Sigmoid colon (tissue), 7 donors: Measurements from ENCODE around the gene NXNL2. TPM values are rescaled to one million over a fixed set of nuclear protein-coding genes. Genes with fewer than 3 reads are reported as not detected.

Source experiments
- DNase-seq: peaks from one replicate; pipeline ENCODE4 v3.0.0-alpha.2; 2019
- H3K27ac ChIP-seq, 4 donors: fragments of 200-600 bp; sonication (generic); one replicate each; pipeline ENCODE4 v1.5.1; 2016 to 2019; ENCODE audit warnings: mild to moderate bottlenecking in 1 of 4
- H3K27me3 ChIP-seq, 3 donors: fragments of 200-600 bp; sonication (generic); one replicate each; pipeline ENCODE4 v1.5.1; 2019; ENCODE audit warnings: mild to moderate bottlenecking in 1 of 3
- H3K36me3 ChIP-seq, 4 donors: fragments of 200-600 bp; sonication (generic); one replicate each; pipeline ENCODE4 v1.5.1; 2016 to 2019
- H3K4me1 ChIP-seq, 4 donors: fragments of 200-600 bp; sonication (generic); one replicate each; pipeline ENCODE4 v1.5.1; 2017 to 2019
- H3K4me3 ChIP-seq, 4 donors: fragments of 200-600 bp; sonication (generic); one replicate each; pipeline ENCODE4 v1.5.1; 2017 to 2019; ENCODE audit warnings: mild to moderate bottlenecking in 2 of 4, moderate library complexity in 1 of 4
- H3K9me3 ChIP-seq, 4 donors: fragments of 200-600 bp in 3 of 4; sonication (generic) in 3 of 4; one replicate each; pipeline versions ENCODE4 v1.5.1 to v1.6.1; 2013 to 2019
- EP300 ChIP-seq, 4 donors: sonication (generic); formaldehyde crosslinking; IDR thresholded peaks; one replicate each; pipeline ENCODE4 v1.6.1; 2017; ENCODE audit warnings: antibody characterized with exemption in 4 of 4
- POLR2A ChIP-seq, 2 donors: fragments of 450-650 bp; IDR thresholded peaks; one replicate each; pipeline ENCODE4 v1.6.1; 2016; ENCODE audit warnings: antibody characterized with exemption in 2 of 2, mild to moderate bottlenecking in 2 of 2, moderate library complexity in 2 of 2
- POLR2AphosphoS5 ChIP-seq, 4 donors: sonication (generic); formaldehyde crosslinking; IDR thresholded peaks; one replicate each; pipeline ENCODE4 v1.6.1; 2017; ENCODE audit warnings: antibody characterized with exemption in 4 of 4
- WGBS, 2 donors: extraction: QIAGEN DNeasy Blood & Tissue Kit; methylation state at CpG; one replicate each; pipeline ENCODE4 v1.1.7; 2013; 5-methylcytosine and 5-hydroxymethylcytosine counted together
- intact Hi-C: fragments of 100-400 bp; cut with DNase I; formaldehyde crosslinking; loops from one replicate; pipeline ENCODE4 v1.15.1; 2023
- polyA plus RNA-seq, 3 donors: library from polyadenylated mRNA; stranded (reverse); fragments of 200-250 nt; gene quantifications; one replicate each; pipeline ENCODE4 v1.2.3, GENCODE V29; 2013
- total RNA-seq, 4 donors: library from RNA; depleted of rRNA; stranded (reverse); fragments of >200 nt; gene quantifications; one replicate each; pipeline ENCODE4 v1.1.0, GENCODE V29; 2016
- TF ChIP-seq, protein P1 (sequence below), 4 experiments: fragments of 450-650 bp in 3 of 4; fragments of 200-600 bp in 1 of 4; IDR thresholded peaks; one replicate each; pipeline ENCODE4 v1.5.1; 2016 to 2019; ENCODE audit warnings: antibody characterized with exemption in 4 of 4, mild to moderate bottlenecking in 3 of 4, moderate library complexity in 2 of 4
- donor health status: healthy with polysubstance abuse.
- donor health status: Bipolar disorder and iron deficiency.
- donor health status: healthy.

NXNL2 gene
- total RNA-seq: under 1 TPM in 1 of 4 donors, not detected in 3; 0.54 TPM
- 1 to 10 TPM in 1 of 3 donors, under 1 TPM in 1, not detected in 1; 0.16 to 1.2 TPM for polyA plus RNA-seq

DNA sequence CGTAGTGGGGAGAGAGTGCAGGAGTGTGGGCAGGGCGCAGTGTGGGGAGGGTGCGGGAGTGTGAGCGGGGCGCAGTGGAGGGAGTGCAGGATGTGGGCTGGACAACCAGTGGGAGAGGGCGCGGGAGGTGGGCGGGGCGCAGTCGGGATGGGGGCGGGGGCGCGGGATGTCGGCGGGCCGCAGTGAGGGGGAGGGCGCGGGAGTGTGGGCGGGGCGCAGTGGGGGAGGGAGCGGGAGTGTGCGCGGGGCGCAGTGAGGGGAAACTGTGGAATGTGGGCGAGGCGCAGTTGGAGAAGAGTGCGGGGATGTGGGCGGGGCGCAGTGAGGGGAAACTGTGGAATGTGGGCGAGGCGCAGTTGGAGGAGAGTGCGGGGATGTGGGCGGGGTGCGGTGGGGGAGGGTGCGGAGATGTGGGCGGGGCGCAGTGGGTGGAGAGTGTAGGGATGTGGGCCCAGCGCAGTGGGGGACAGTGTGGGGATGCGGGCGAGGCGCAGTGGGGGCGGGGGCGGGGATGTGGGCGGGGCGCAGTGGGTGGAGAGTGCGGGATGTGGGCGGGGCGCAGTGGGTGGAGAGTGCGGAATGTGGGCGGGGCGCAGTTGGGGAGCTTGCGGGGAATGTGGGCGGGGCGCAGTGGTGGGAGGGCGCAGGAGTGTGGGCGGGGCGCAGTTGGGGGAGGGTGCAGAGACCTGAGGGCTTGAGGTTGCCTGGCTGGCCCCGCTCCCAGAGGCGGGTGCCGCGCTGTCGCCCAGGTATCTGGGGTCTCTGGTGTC lies at the start of gene NXNL2:
Gene NXNL2 (plus strand): TSS at position 723 of the 770 bp plus-strand sequence. CDS start 257 bp downstream, outside the sequence.
- H3K9me3 ChIP-seq: no peaks in the 10 kb centered on the region
- 2 to 3% methylated on average over 62 of the region's 62 CpGs for WGBS, 2 donors
- TF ChIP-seq EP300 (IDR thresholded peaks at IDR 0.05) (no peak), POLR2A (IDR thresholded peaks at IDR 0.05) (no peak), POLR2AphosphoS5 (IDR thresholded peaks at IDR 0.05) (no peak)
- TF ChIP-seq, protein P1, sequence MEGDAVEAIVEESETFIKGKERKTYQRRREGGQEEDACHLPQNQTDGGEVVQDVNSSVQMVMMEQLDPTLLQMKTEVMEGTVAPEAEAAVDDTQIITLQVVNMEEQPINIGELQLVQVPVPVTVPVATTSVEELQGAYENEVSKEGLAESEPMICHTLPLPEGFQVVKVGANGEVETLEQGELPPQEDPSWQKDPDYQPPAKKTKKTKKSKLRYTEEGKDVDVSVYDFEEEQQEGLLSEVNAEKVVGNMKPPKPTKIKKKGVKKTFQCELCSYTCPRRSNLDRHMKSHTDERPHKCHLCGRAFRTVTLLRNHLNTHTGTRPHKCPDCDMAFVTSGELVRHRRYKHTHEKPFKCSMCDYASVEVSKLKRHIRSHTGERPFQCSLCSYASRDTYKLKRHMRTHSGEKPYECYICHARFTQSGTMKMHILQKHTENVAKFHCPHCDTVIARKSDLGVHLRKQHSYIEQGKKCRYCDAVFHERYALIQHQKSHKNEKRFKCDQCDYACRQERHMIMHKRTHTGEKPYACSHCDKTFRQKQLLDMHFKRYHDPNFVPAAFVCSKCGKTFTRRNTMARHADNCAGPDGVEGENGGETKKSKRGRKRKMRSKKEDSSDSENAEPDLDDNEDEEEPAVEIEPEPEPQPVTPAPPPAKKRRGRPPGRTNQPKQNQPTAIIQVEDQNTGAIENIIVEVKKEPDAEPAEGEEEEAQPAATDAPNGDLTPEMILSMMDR (IDR thresholded peaks at IDR 0.05): no peak
- peak; percentile 91 for DNase-seq
- H3K4me3 ChIP-seq: peak within 1 kb of the TSS; percentile 40 to 58 (median 54)
- peaks cover 7 to 12% (median 8%) of the 10 kb centered on the region in 3 donors for H3K27me3 ChIP-seq
- H3K4me1 ChIP-seq: peaks cover 0 to 30% (median 22%) of the 10 kb centered on the region in 4 donors
- intact Hi-C loops: loop anchor here (5.0 kb wide), 1 partner anchor 142 kb away; no protein-coding TSS in a partner anchor
- peak within 1 kb of the TSS; percentile 73 to 87 (median 75) for H3K27ac ChIP-seq
- no peaks in the 10 kb centered on the region for H3K36me3 ChIP-seq

DNA sequence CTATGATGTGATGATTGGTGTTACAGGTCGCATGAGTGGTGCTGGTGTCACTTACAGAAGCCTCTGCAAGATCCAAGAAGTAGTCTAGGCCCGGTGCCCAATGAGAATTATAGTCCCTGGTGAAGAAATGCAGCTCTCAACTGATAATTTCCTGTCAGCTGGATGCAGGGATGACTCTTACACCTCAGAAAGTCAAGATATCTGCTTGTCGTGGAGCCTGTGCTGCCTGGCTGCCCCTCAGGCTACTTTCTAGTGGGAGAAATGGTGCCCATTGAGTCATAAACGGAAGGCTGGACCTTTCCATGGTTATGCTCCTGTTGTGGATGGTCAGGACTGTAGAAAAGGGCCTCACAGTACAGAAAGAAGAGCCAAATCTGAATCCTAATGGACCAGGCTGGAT lies 46.8 kb upstream of the NXNL2 start:
- DNase-seq: no peak
- TF ChIP-seq POLR2A (IDR thresholded peaks at IDR 0.05) (no peak), POLR2AphosphoS5 (IDR thresholded peaks at IDR 0.05) (no peak), EP300 (IDR thresholded peaks at IDR 0.05) (no peak)
- TF ChIP-seq, protein P1 (IDR thresholded peaks at IDR 0.05): no peak
- H3K9me3 ChIP-seq: no peaks in the 10 kb centered on the region
- 92 to 97% methylated on average over 4 of the region's 4 CpGs for WGBS, 2 donors
- no peak overlapping the region for H3K27ac ChIP-seq
- intact Hi-C loops: no loop called here
- H3K27me3 ChIP-seq: no peaks in the 10 kb centered on the region
- peaks cover 0 to 9% (median 0%) of the 10 kb centered on the region in 4 donors for H3K36me3 ChIP-seq
- no peaks in the 10 kb centered on the region for H3K4me1 ChIP-seq
- H3K4me3 ChIP-seq: no peak overlapping the region

DNA sequence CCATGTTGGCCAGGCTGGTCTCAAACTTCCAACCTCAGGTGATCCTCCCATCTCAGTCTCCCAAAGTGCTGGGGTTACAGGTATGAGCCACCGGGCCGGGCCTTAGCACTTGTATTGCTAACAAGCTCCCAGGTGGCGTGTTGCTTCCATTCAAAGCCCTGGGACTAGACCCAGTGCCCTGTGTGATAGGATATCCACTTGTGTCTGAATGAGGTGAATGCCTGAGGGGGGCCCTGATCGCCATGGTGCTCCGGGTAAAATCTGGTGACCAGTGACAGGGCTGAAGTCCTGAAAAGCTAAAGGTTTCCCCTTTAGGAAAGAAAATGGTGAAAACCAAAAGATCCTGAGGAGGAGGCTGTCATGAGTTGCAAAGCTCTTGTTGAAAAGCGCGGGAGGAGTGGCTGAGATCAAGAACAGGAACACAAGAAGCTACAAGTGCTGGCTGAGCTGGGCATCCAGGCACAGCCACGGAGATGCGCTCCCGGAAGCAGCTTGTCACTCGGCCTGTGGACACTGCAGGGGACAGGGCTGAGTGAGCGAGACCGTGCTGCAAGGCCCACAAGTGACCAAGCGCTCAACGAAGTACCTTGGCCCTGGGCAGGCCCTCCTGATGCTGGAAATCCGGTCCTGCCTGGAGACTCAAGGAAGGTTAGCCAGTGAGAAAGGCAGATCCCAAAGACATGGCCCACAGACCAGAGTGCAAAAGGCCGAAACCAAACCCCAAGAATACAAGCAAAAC lies 39.8 kb upstream of the NXNL2 start:
- H3K9me3 ChIP-seq: no peaks in the 10 kb centered on the region
- no peak for DNase-seq
- no peaks in the 10 kb centered on the region for H3K27me3 ChIP-seq
- intact Hi-C loops: no loop called here
- H3K4me1 ChIP-seq: no peaks in the 10 kb centered on the region
- 95 to 96% methylated on average over 17 of the region's 17 CpGs for WGBS, 2 donors
- no peak overlapping the region for H3K27ac ChIP-seq
- H3K4me3 ChIP-seq: no peak overlapping the region
- H3K36me3 ChIP-seq: no peaks in the 10 kb centered on the region
- TF ChIP-seq EP300 (IDR thresholded peaks at IDR 0.05): no peak
- TF ChIP-seq POLR2AphosphoS5 (IDR thresholded peaks at IDR 0.05): no peak
- no peak for TF ChIP-seq POLR2A (IDR thresholded peaks at IDR 0.05)
- TF ChIP-seq, protein P1 (IDR thresholded peaks at IDR 0.05): no peak

DNA sequence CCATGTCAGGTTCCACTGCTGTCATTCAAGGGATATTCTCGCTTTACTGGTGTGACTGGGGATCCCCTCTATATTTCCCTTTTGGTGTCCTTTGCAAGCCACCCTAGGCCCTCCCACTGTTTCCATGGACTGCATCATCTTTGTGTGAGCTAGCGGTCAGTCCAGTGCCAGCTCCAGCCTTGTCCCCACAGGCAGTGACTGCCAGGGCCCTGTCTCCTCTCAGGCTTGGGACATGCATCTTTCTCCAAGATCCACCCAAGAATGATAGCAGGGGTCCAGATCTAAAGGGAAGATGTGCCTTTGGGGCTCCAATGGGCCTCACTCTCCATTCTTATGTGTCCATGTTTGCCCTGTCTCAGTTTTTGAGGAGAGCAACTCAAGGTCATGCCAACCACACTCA lies 37.8 kb upstream of the NXNL2 start:
- Histone ChIP-seq H3K27me3 (no peaks in the 10 kb centered on the region), H3K9me3 (no peaks in the 10 kb centered on the region), H3K36me3 (no peaks in the 10 kb centered on the region), H3K27ac (no peak overlapping the region), H3K4me3 (no peak overlapping the region), H3K4me1 (no peaks in the 10 kb centered on the region)
- DNase-seq: no peak
- intact Hi-C loops: no loop called here
- TF ChIP-seq POLR2AphosphoS5 (IDR thresholded peaks at IDR 0.05): no peak
- no peak for TF ChIP-seq POLR2A (IDR thresholded peaks at IDR 0.05)
- TF ChIP-seq EP300 (IDR thresholded peaks at IDR 0.05): no peak
- TF ChIP-seq, protein P1 (IDR thresholded peaks at IDR 0.05): no peak
- WGBS, 2 donors: 92 to 95% methylated on average over 2 of the region's 2 CpGs
